Measurements from ENCODE around the gene METTL1. TPM values are rescaled to one million over a fixed set of nuclear protein-coding genes. Genes with fewer than 3 reads are reported as not detected.

Gene METTL1
- total RNA-seq, 4 donors from 2014 or later = 6.5 to 17.7 (median 10.1) TPM

- H3K36me3 ChIP-seq = peaks cover 0 to 41% (median 6%) of the 10 kb centered on the region in 3 donors
- H3K4me3 ChIP-seq = peak within 1 kb of the TSS; percentile 57 to 90 (median 70)
- no peak for DNase-seq (ENCODE audit: low spot score in 2 of 2)
- H3K9me3 ChIP-seq = no peaks in the 10 kb centered on the region
- peak within 1 kb of the TSS; percentile 37 to 86 (median 70) for H3K27ac ChIP-seq
- H3K27me3 ChIP-seq = no peaks in the 10 kb centered on the region
- 2 to 3% methylated on average over 20 to 21 of the region's 41 CpGs for WGBS, 2 donors
- no peak for TF ChIP-seq EP300 (IDR thresholded peaks at IDR 0.05)
- TF ChIP-seq, protein P1, sequence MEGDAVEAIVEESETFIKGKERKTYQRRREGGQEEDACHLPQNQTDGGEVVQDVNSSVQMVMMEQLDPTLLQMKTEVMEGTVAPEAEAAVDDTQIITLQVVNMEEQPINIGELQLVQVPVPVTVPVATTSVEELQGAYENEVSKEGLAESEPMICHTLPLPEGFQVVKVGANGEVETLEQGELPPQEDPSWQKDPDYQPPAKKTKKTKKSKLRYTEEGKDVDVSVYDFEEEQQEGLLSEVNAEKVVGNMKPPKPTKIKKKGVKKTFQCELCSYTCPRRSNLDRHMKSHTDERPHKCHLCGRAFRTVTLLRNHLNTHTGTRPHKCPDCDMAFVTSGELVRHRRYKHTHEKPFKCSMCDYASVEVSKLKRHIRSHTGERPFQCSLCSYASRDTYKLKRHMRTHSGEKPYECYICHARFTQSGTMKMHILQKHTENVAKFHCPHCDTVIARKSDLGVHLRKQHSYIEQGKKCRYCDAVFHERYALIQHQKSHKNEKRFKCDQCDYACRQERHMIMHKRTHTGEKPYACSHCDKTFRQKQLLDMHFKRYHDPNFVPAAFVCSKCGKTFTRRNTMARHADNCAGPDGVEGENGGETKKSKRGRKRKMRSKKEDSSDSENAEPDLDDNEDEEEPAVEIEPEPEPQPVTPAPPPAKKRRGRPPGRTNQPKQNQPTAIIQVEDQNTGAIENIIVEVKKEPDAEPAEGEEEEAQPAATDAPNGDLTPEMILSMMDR (IDR thresholded peaks at IDR 0.05) = no peak
- TF ChIP-seq POLR2A (IDR thresholded peaks at IDR 0.05) = no peak
- H3K4me1 ChIP-seq = peaks cover 0 to 52% (median 20%) of the 10 kb centered on the region in 4 donors
Measured at GRCh38 chr12:57754411-57755193, 17.3 kb downstream of the METTL1 start, which contains the start of gene MARCHF9. MARCHF9 (plus strand) TSS chr12:57755103; CDS start chr12:57755529, 426 bp downstream.

DNA sequence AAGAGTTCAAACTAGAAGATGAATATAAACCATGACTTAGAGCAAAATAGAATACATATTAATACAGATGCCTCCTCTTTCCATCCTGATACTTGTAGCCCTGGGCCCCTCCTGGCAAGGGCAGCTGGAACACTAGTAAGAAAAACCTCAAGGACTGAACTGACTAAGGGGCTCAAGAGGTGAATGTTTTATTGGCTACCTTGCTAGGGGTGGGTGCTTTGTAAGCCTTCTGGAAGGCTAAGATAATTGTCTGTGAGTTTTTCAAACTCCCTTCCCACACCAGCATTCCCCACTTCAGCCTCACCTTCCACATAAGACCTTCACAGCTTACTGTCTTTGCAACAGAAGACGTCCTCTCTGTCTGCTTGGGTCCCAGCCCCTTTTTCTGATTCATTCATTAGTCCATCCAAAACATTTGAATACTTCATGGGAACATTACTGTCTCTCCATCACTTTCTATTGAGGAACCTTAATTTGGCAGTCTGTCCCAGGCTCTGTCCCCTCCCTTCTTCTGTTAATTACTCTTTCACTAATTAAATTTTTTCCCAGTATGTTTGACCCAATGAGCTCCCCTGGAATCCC lies 18.1 kb downstream of the METTL1 start:
- no peaks in the 10 kb centered on the region for H3K27me3 ChIP-seq
- DNase-seq (ENCODE audit: low spot score in 2 of 2) = no peak
- peak overlapping the region in 2 of 4 donors; percentile 58 to 96 for H3K27ac ChIP-seq
- TF ChIP-seq, protein P1 (IDR thresholded peaks at IDR 0.05) = no peak
- no peak for TF ChIP-seq POLR2A (IDR thresholded peaks at IDR 0.05)
- H3K4me3 ChIP-seq = no peak overlapping the region
- H3K9me3 ChIP-seq = no peaks in the 10 kb centered on the region
- H3K36me3 ChIP-seq = peaks cover 0 to 43% (median 9%) of the 10 kb centered on the region in 3 donors
- H3K4me1 ChIP-seq = peaks cover 0 to 52% (median 20%) of the 10 kb centered on the region in 4 donors
- 17 to 25% methylated on average over 1 of the region's 1 CpG for WGBS, 2 donors

DNA sequence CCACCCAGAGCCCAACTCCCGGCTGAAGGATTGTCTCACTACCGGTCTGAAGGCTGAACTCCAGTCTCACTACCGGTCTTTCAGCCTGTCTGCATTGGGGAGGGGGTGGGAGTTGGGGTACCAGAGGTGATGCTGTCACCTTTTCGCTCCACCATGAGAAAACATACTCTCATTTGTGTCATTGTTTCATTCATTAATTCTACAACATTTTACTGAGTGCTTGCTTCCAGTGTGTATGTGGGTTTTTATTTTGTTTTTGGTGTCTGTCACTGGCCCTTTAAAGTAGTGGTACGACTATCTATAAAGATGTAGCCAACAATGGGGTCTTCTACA lies 19.3 kb downstream of the METTL1 start:
- peaks cover 0 to 52% (median 20%) of the 10 kb centered on the region in 4 donors for H3K4me1 ChIP-seq
- DNase-seq (ENCODE audit: low spot score in 2 of 2) = no peak

GRCh38 chr12:57751788-57752667 lies 19.9 kb downstream of the METTL1 start, which contains the start of gene CDK4:
CDK4 (minus strand) TSS chr12:57752310; CDS start chr12:57751717, 593 bp downstream.
- Histone ChIP-seq H3K9me3 (no peaks in the 10 kb centered on the region), H3K27ac (peak within 1 kb of the TSS; percentile 83 to 96 (median 84)), H3K4me1 (peaks cover 0 to 51% (median 20%) of the 10 kb centered on the region in 4 donors), H3K36me3 (peaks cover 0 to 43% (median 4%) of the 10 kb centered on the region in 3 donors), H3K27me3 (no peaks in the 10 kb centered on the region), H3K4me3 (peak within 1 kb of the TSS; percentile 68 to 89 (median 78))
- peak; percentile 98 to 99 for DNase-seq (ENCODE audit: low spot score in 2 of 2)
- TF ChIP-seq EP300 (IDR thresholded peaks at IDR 0.05) (peak; percentile 93 to 99), POLR2A (IDR thresholded peaks at IDR 0.05) (peak; percentile 67 to 86)
- TF ChIP-seq, protein P1 (IDR thresholded peaks at IDR 0.05) = peak in 2 of 5 experiments; percentile 4 to 45
- 1% methylated on average over 25 to 38 of the region's 58 CpGs for WGBS, 2 donors

More for the DNA sequence above, 19.3 kb downstream of the METTL1 start:
- Histone ChIP-seq H3K27me3 (no peaks in the 10 kb centered on the region), H3K4me3 (peak overlapping the region in 3 of 4 donors; percentile 18 to 89 (median 85)), H3K9me3 (no peaks in the 10 kb centered on the region), H3K27ac (peak overlapping the region; percentile 83 to 96 (median 84)), H3K36me3 (peaks cover 0 to 43% (median 7%) of the 10 kb centered on the region in 3 donors)
- 1 to 3% methylated on average over 5 of the region's 5 CpGs for WGBS, 2 donors
- TF ChIP-seq EP300 (IDR thresholded peaks at IDR 0.05) = no peak
- no peak for TF ChIP-seq POLR2A (IDR thresholded peaks at IDR 0.05)
- TF ChIP-seq, protein P1 (IDR thresholded peaks at IDR 0.05) = no peak

Data from tibial nerve (tissue), 4 donors.